Spleen (tissue), 11 donors: ENCODE measurements around the gene CHST13. TPM values are rescaled to one million over a fixed set of nuclear protein-coding genes. Genes with fewer than 3 reads are reported as not detected.

Experiments used
- DNase-seq: peaks from one replicate; pipeline ENCODE4 v3.0.0-alpha.2; 2020
- H3K27ac ChIP-seq, 8 donors: fragments of 200-600 bp; sonication (generic) in 7 of 8; 1 replicate in 4 of 8; 2 replicates in 4 of 8; pipeline versions ENCODE4 v1.5.0 to v1.8.0; 2016 to 2021; ENCODE audit warnings: inconsistent platforms in 4 of 8, mild to moderate bottlenecking in 4 of 8, moderate library complexity in 1 of 8
- H3K27me3 ChIP-seq, 7 donors: fragments of 200-600 bp; sonication (generic) in 6 of 7; replicated peaks in 1 of 7; 1 replicate in 4 of 7; 2 replicates in 3 of 7; pipeline versions ENCODE4 v1.5.0 to v1.8.0; 2016 to 2021; ENCODE audit warnings: inconsistent platforms in 3 of 7, mild to moderate bottlenecking in 1 of 7
- H3K36me3 ChIP-seq, 6 donors: fragments of 200-600 bp; sonication (generic) in 5 of 6; 1 replicate in 4 of 6; 2 replicates in 2 of 6; pipeline versions ENCODE4 v1.5.0 to v1.8.0; 2016 to 2021; ENCODE audit warnings: inconsistent platforms in 2 of 6
- H3K4me1 ChIP-seq, 6 donors: fragments of 200-600 bp; sonication (generic) in 5 of 6; 1 replicate in 3 of 6; 2 replicates in 3 of 6; pipeline versions ENCODE4 v1.5.0 to v1.8.0; 2016 to 2021; ENCODE audit warnings: inconsistent platforms in 3 of 6
- H3K4me3 ChIP-seq, 8 donors: fragments of 200-600 bp; sonication (generic) in 7 of 8; 1 replicate in 4 of 8; 2 replicates in 4 of 8; pipeline versions ENCODE4 v1.5.0 to v1.8.0; 2016 to 2021; ENCODE audit warnings: inconsistent platforms in 4 of 8, mild to moderate bottlenecking in 4 of 8, moderate library complexity in 2 of 8
- H3K9me3 ChIP-seq, 8 donors: fragments of 200-600 bp; sonication (generic) in 7 of 8; 1 replicate in 4 of 8; 2 replicates in 4 of 8; pipeline versions ENCODE4 v1.5.0 to v1.8.0; 2016 to 2021; ENCODE audit warnings: inconsistent platforms in 4 of 8
- POLR2A ChIP-seq, 3 donors: fragments of 450-650 bp; IDR thresholded peaks; one replicate each; pipeline ENCODE4 v1.5.1; 2017; ENCODE audit warnings: antibody characterized with exemption in 3 of 3, mild to moderate bottlenecking in 1 of 3
- POLR2AphosphoS5 ChIP-seq, 3 donors: sonication (generic); formaldehyde crosslinking; IDR thresholded peaks; one replicate each; pipeline ENCODE4 v1.5.1; 2017; ENCODE audit warnings: antibody characterized with exemption in 3 of 3
- WGBS, 5 donors: extraction: QIAGEN DNeasy Blood & Tissue Kit in 3 of 5; methylation state at CpG; one replicate each; pipeline versions ENCODE4 v1.1.5 to v1.1.7; 2013 to 2018; 5-methylcytosine and 5-hydroxymethylcytosine counted together
- intact Hi-C: fragments of 100-400 bp; cut with DNase I; formaldehyde crosslinking; loops from one replicate; pipeline ENCODE4 v1.15.0; 2023; ENCODE audit warnings: low total_unique reads
- polyA plus RNA-seq, 3 donors: library from polyadenylated mRNA; stranded (reverse); fragments of 200-250 nt; gene quantifications; one replicate each; pipeline ENCODE4 v1.2.1, GENCODE V29; 2013
- total RNA-seq, 7 donors: library from RNA; depleted of rRNA in 3 of 7; stranded (reverse); fragments of >200 nt in 3 of 7; fragmentation: NEBNext Ultra II Directional in 4 of 7; extraction: Animal tissue kit (Norgen Biotek cat#: 25700) in 4 of 7; gene quantifications; one replicate each; pipeline versions ENCODE4 v1.1.0 to v1.2.1, GENCODE V29; 2016 to 2021
- TF ChIP-seq, protein P1 (sequence below), 11 experiments: fragments of 200-600 bp in 7 of 11; fragments of 450-650 bp in 4 of 11; sonication (generic) in 4 of 11; IDR thresholded peaks in 8 of 11; conservative IDR thresholded peaks in 3 of 11; 1 replicate in 7 of 11; 2 replicates in 4 of 11; pipeline versions ENCODE4 v1.4.0 to v1.8.0; 2016 to 2021; ENCODE audit warnings: antibody characterized with exemption in 11 of 11, inconsistent platforms in 4 of 11, mild to moderate bottlenecking in 1 of 11
- donor health status: healthy with polysubstance abuse.
- donor health status: DM: no; HTN: no; CAD: no; lungs with moderate emphysema.
- donor health status: DM: no; HTN: no; CAD: no.
- donor health status: Bipolar disorder and iron deficiency.
- donor health status: healthy.
- donor health status: DM: no; HTN: no; CAD: no.
- donor health status: DM: yes; HTN: yes; CAD: no.

Gene CHST13
- total and polyA plus RNA-seq, 10 donors = 0.26 to 11.2 (median 2.9) TPM

DNA sequence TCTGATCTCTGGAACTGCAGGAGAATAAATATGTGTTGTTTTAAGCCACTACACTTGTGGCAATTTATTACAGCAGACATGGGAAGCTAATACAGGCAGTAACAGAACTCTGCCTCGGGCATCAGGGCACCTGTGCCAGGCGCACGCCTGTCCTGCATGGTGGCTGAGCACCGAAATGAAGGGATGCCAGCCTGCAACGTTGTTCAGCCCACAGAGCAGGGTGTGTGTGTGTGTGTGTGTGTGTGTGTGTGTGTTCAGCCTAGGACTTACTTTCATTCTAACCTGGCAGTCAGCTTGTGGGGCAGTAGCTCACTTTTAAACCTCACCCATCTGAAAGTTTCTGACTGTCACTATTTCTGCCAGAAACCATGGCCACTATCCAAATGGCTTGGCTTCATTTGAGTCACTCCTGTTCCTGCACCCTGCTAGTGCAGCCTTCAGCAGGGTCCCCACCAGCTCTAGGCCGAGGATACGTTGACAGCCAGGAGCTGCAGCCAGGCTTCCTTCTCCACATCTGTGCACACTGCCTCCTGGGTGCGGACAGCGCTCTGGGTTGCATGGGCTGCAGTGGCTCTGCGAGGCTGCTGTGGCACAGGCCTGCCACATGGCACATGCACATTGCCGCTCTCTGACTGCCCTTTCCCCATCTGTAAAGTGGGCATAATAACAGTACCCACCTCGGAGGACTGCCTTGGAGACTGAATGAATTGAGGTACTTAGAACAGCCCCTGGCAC, 10.9 kb upstream of the CHST13 start:
- Histone ChIP-seq H3K4me1 (no peaks in the 10 kb centered on the region), H3K27me3 (peaks cover 0 to 8% (median 0%) of the 10 kb centered on the region in 7 donors), H3K4me3 (no peak overlapping the region), H3K36me3 (no peaks in the 10 kb centered on the region), H3K9me3 (no peaks in the 10 kb centered on the region), H3K27ac (no peak overlapping the region)
- TF ChIP-seq, protein P1, sequence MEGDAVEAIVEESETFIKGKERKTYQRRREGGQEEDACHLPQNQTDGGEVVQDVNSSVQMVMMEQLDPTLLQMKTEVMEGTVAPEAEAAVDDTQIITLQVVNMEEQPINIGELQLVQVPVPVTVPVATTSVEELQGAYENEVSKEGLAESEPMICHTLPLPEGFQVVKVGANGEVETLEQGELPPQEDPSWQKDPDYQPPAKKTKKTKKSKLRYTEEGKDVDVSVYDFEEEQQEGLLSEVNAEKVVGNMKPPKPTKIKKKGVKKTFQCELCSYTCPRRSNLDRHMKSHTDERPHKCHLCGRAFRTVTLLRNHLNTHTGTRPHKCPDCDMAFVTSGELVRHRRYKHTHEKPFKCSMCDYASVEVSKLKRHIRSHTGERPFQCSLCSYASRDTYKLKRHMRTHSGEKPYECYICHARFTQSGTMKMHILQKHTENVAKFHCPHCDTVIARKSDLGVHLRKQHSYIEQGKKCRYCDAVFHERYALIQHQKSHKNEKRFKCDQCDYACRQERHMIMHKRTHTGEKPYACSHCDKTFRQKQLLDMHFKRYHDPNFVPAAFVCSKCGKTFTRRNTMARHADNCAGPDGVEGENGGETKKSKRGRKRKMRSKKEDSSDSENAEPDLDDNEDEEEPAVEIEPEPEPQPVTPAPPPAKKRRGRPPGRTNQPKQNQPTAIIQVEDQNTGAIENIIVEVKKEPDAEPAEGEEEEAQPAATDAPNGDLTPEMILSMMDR (IDR thresholded peaks at IDR 0.05 in 8 of 11, conservative IDR thresholded peaks at IDR 0.05 in 3 of 11) = no peak
- no peak for TF ChIP-seq POLR2AphosphoS5 (IDR thresholded peaks at IDR 0.05)
- no peak for TF ChIP-seq POLR2A (IDR thresholded peaks at IDR 0.05)
- intact Hi-C loops = no loop called here
- DNase-seq = peak; percentile 70
- 71 to 88% (median 85%) methylated on average over 9 to 12 of the region's 12 CpGs for WGBS, 5 donors

DNA sequence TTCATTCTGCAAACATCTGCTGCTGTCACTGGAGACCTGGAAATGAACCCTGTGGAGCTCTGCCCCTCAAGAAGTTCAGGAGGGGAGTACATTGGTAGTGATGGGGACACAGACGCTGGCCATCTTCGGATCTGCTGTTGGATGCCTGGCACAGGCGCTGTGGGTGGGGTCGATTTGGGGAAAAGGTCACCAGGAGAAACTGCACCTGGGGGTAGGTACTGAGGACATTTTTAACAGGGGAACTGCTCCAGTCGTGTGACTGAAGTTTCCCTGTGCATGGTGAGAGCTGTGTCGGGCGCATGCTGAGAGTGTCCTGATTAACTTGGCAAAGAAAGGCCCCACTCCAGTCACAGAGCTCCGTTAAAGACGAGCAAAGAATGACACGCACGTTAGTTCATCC, 9.8 kb upstream of the CHST13 start:
- intact Hi-C loops = no loop called here
- TF ChIP-seq POLR2A (IDR thresholded peaks at IDR 0.05) (no peak), POLR2AphosphoS5 (IDR thresholded peaks at IDR 0.05) (no peak)
- TF ChIP-seq, protein P1 (IDR thresholded peaks at IDR 0.05 in 8 of 11, conservative IDR thresholded peaks at IDR 0.05 in 3 of 11) = no peak
- no peak overlapping the region for H3K27ac ChIP-seq
- H3K9me3 ChIP-seq = no peaks in the 10 kb centered on the region
- peak; percentile 54 for DNase-seq
- no peaks in the 10 kb centered on the region for H3K4me1 ChIP-seq
- no peak overlapping the region for H3K4me3 ChIP-seq
- peaks cover 0 to 17% (median 0%) of the 10 kb centered on the region in 7 donors for H3K27me3 ChIP-seq
- no peaks in the 10 kb centered on the region for H3K36me3 ChIP-seq
- WGBS, 5 donors = 90 to 92% (median 91%) methylated on average over 11 of the region's 11 CpGs

DNA sequence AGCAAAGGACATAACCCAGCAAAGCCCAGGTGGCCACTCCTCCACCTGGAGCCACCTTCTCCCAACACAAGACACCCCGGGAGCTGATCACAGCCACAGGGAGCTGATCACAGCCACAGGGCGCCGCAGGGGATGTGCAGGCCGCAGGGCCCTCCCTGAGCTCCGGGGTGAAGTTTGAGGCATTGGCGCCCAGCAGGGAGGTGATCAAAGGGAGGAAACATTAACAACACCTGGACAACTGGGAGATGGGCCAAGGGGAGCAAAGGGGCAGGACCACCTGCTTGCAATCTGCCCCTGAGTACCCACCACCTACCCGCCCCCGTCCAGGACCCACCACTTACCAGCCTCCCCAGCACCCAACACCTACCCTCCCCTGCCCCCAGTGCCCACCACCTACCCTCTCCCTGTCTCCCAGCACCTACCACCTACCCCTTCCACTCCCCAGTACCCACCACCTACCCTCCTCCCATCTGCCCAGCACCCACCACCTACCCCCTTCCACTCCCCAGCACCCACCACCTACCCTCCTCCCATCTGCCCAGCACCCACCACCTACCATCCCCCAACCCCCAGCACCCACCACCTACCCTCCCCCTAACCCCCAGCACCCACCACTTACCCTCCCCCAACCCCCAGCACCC, 8.8 kb upstream of the CHST13 start:
- peak; percentile 67 for DNase-seq
- Histone ChIP-seq H3K36me3 (no peaks in the 10 kb centered on the region), H3K4me3 (no peak overlapping the region), H3K4me1 (no peaks in the 10 kb centered on the region), H3K9me3 (no peaks in the 10 kb centered on the region), H3K27ac (no peak overlapping the region), H3K27me3 (peaks cover 0 to 17% (median 0%) of the 10 kb centered on the region in 7 donors)
- 84 to 95% (median 89%) methylated on average over 7 to 8 of the region's 8 CpGs for WGBS, 5 donors
- TF ChIP-seq POLR2A (IDR thresholded peaks at IDR 0.05) (no peak), POLR2AphosphoS5 (IDR thresholded peaks at IDR 0.05) (no peak)
- TF ChIP-seq, protein P1 (IDR thresholded peaks at IDR 0.05 in 8 of 11, conservative IDR thresholded peaks at IDR 0.05 in 3 of 11) = no peak
- intact Hi-C loops = no loop called here
